ENCODE measurements around the gene PRPH.

- TF ChIP-seq GLIS3 (CRISPR knock-in tag; IDR thresholded peaks at IDR 0.05), result no peak
- TF ChIP-seq CREB5 (CRISPR knock-in tag; IDR thresholded peaks at IDR 0.05; ENCODE audit: low read depth), result no peak
- TF ChIP-seq POU6F1 (CRISPR knock-in tag; IDR thresholded peaks at IDR 0.05; ENCODE audit: borderline replicate concordance, low read depth), result no peak
- TF ChIP-seq ISL1 (CRISPR knock-in tag; IDR thresholded peaks at IDR 0.05), result no peak
- no peak for TF ChIP-seq PPARA (CRISPR knock-in tag; IDR thresholded peaks at IDR 0.05; ENCODE audit: borderline replicate concordance)
- TF ChIP-seq CSRNP3 (CRISPR knock-in tag; IDR thresholded peaks at IDR 0.05), result no peak
- TF ChIP-seq ARNTL (CRISPR knock-in tag; IDR thresholded peaks at IDR 0.05; ENCODE audit: borderline replicate concordance, low read depth), result no peak
- no peak for TF ChIP-seq CSDC2 (CRISPR knock-in tag; IDR thresholded peaks at IDR 0.05)
- no peak for TF ChIP-seq ZFP3 (CRISPR knock-in tag; IDR thresholded peaks at IDR 0.05)
- TF ChIP-seq ZNF565 (CRISPR knock-in tag; conservative IDR thresholded peaks at IDR 0.05; ENCODE audit: low read depth), result no peak
- no peak for TF ChIP-seq SNAI2 (CRISPR knock-in tag; IDR thresholded peaks at IDR 0.05)
- TF ChIP-seq ZNF8 (CRISPR knock-in tag; IDR thresholded peaks at IDR 0.05), result no peak
Measured at GRCh38 chr12:49259452-49259851, 35.5 kb upstream of the PRPH start.
